Nephron (organoid): ENCODE data around the gene LRRC4C.
A peak's percentile ranks its signal among the peaks of the same experiment; 100 is the strongest.

ENCODE experiments used
- H3K27ac Mint-ChIP-seq, 3 experiments: 2 replicates each; pipeline ENCODE4 v1.8.0; 2020; ENCODE audit warnings: mixed read lengths in 3 of 3, mild to moderate bottlenecking in 2 of 3, moderate library complexity in 1 of 3
- H3K27me3 Mint-ChIP-seq: 2 replicates; pipeline ENCODE4 v1.8.0; 2021; ENCODE audit warnings: low read depth, mild to moderate bottlenecking, moderate library complexity, mixed read lengths
- H3K36me3 Mint-ChIP-seq: 2 replicates; pipeline ENCODE4 v1.8.0; 2020; ENCODE audit warnings: low read depth, mixed read lengths
- H3K4me1 Mint-ChIP-seq: 2 replicates; pipeline ENCODE4 v1.8.0; 2020; ENCODE audit warnings: mixed read lengths
- H3K4me3 Mint-ChIP-seq, 3 experiments: 2 replicates each; pipeline ENCODE4 v1.8.0; 2020; ENCODE audit warnings: mild to moderate bottlenecking in 3 of 3, mixed read lengths in 3 of 3, moderate library complexity in 2 of 3
- H3K9me3 Mint-ChIP-seq: 2 replicates; pipeline ENCODE4 v1.8.0; 2020; ENCODE audit warnings: mixed read lengths
- TF ChIP-seq, protein P1 (sequence below), 3 experiments: fragments of 200-600 bp; sonication (generic); IDR thresholded peaks; one replicate each; pipeline ENCODE4 v1.5.0; 2021; ENCODE audit warnings: antibody characterized with exemption in 3 of 3; ENCODE audit not compliant: unreplicated experiment in 3 of 3

Gene LRRC4C

DNA sequence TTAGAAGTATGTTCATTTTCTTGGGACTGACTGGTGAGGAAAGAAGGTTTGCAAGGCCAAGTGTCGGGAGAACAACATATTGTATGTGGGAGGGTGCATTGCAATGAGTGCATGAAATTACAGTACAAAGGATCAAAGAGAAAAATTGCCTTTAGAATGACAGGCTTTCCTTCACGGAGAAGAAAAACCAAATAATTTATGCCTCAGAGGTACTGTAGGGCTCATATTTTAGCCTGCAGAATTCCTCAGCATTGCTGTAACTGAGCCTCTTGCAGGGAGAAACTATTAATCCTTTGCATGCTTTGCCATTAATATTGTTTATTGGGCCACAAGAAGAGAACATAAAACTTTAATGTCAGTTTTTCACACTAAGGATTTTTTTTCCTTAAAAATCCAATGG is 60.1 kb downstream of the LRRC4C start:
- no peak overlapping the region for H3K4me3 Mint-ChIP-seq
- H3K27me3 Mint-ChIP-seq = no peaks in the 10 kb centered on the region
- peak overlapping the region; percentile 25 to 57 (median 52) for H3K27ac Mint-ChIP-seq
- H3K4me1 Mint-ChIP-seq = peaks cover 16% of the 10 kb centered on the region
- TF ChIP-seq, protein P1, sequence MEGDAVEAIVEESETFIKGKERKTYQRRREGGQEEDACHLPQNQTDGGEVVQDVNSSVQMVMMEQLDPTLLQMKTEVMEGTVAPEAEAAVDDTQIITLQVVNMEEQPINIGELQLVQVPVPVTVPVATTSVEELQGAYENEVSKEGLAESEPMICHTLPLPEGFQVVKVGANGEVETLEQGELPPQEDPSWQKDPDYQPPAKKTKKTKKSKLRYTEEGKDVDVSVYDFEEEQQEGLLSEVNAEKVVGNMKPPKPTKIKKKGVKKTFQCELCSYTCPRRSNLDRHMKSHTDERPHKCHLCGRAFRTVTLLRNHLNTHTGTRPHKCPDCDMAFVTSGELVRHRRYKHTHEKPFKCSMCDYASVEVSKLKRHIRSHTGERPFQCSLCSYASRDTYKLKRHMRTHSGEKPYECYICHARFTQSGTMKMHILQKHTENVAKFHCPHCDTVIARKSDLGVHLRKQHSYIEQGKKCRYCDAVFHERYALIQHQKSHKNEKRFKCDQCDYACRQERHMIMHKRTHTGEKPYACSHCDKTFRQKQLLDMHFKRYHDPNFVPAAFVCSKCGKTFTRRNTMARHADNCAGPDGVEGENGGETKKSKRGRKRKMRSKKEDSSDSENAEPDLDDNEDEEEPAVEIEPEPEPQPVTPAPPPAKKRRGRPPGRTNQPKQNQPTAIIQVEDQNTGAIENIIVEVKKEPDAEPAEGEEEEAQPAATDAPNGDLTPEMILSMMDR (IDR thresholded peaks at IDR 0.05; ENCODE audit: unreplicated experiment in 3 of 3) = no peak
- no peaks in the 10 kb centered on the region for H3K36me3 Mint-ChIP-seq
- H3K9me3 Mint-ChIP-seq = no peaks in the 10 kb centered on the region

DNA sequence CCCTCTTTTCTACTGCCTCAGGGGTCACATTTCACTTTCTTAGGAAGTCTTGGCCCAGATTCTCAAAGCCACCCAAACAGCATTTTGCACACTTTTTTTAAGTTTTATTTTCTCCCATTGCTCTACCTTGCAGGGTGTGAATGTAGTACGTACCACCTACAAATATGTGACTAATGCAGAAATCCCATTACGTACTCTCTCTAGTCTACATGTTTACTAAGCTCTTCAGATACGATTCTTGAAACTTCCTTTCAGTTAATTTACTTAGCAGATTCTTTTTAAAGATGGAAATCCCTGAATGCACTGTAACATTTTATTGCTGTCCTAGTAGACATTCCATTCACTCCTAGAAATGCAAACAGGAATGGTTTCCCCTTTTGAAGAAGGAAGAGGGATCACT is 61.3 kb downstream of the LRRC4C start:
- Mint-ChIP-seq H3K4me1 (peaks cover 19% of the 10 kb centered on the region), H3K9me3 (no peaks in the 10 kb centered on the region), H3K36me3 (no peaks in the 10 kb centered on the region), H3K27me3 (no peaks in the 10 kb centered on the region), H3K4me3 (no peak overlapping the region), H3K27ac (no peak overlapping the region)
- TF ChIP-seq, protein P1 (IDR thresholded peaks at IDR 0.05; ENCODE audit: unreplicated experiment in 3 of 3) = no peak

DNA sequence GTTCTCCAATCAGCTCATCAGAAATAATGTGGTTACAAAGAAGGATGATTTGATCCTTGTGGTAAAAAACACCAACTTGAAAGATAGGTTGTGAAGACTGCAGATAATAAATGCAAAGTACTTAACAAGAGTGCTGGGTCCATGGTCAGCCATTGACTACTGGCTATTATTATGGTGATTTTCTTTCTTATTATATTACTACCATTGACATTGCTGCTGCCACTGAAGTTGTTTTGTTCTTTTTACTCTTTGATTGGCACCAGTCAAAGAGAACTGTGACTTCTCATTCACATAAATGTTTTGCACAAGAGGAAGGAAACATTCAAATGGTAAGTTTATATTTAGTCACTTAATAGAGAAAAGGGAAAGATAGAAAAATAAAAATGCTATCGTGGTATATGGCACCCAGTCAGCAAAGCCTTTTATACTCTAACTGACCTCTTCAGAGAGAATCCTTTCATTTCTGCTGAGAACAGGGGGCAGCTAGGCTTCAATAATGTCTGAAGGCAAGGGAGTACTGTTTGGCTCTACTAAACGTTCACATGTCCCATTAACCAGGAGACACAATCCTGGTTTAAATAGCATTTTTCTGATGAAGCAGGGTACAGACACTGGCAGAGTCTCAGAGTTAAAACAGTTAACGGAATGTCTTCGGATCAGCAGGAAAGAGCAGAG is 64.8 kb downstream of the LRRC4C start:
- H3K27me3 Mint-ChIP-seq = no peaks in the 10 kb centered on the region
- no peaks in the 10 kb centered on the region for H3K36me3 Mint-ChIP-seq
- no peak overlapping the region for H3K27ac Mint-ChIP-seq
- H3K4me3 Mint-ChIP-seq = no peak overlapping the region
- peaks cover 21% of the 10 kb centered on the region for H3K4me1 Mint-ChIP-seq
- H3K9me3 Mint-ChIP-seq = no peaks in the 10 kb centered on the region
- TF ChIP-seq, protein P1 (IDR thresholded peaks at IDR 0.05; ENCODE audit: unreplicated experiment in 3 of 3) = no peak

DNA sequence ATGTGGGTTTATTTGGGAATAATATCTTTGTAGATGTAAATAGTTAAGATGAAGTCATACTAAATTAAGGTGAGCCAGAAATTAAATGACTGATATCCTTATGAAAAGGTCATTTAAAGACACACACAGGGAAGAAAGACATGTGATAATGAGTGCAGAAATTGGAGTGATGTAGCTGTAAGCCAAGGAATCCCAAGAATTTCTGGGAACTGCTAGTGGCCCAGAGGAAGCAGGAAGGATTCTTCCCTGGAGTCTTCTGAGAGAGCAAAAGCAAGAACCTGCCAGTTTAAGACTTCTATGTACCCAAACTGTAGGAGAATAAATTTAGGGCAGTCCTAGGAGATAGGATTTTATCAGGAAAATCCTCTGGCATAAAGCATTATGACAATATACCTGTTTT is 66.9 kb downstream of the LRRC4C start:
- H3K27me3 Mint-ChIP-seq = no peaks in the 10 kb centered on the region
- H3K4me3 Mint-ChIP-seq = no peak overlapping the region
- peaks cover 13% of the 10 kb centered on the region for H3K4me1 Mint-ChIP-seq
- TF ChIP-seq, protein P1 (IDR thresholded peaks at IDR 0.05; ENCODE audit: unreplicated experiment in 3 of 3) = no peak
- H3K36me3 Mint-ChIP-seq = no peaks in the 10 kb centered on the region
- no peaks in the 10 kb centered on the region for H3K9me3 Mint-ChIP-seq
- H3K27ac Mint-ChIP-seq = no peak overlapping the region

DNA sequence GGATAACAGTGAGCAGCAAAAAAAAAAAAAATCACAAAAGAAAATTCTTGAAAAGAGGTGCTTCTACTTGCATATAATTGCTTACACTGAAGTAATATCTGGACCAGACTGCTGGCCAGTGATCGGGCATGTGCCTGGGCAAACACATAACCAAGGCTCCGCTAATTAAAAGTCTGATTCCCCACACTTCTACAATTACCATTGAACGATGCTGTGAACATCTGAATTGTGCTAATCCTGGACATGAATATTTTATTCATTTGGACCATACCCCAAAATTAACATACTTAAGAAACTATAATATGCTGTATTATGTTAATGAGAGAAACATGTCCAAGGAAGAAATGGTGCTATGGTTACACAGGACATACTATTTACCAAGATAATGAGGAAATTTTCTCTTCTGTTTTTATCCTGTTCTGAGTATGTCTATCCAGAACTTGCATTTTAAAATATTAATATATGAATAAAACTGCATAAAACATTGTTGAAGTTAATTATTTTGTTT is 69.8 kb downstream of the LRRC4C start:
- TF ChIP-seq, protein P1 (IDR thresholded peaks at IDR 0.05; ENCODE audit: unreplicated experiment in 3 of 3) = no peak
- Mint-ChIP-seq H3K36me3 (no peaks in the 10 kb centered on the region), H3K4me1 (peaks cover 13% of the 10 kb centered on the region), H3K27me3 (no peaks in the 10 kb centered on the region), H3K4me3 (no peak overlapping the region), H3K9me3 (no peaks in the 10 kb centered on the region), H3K27ac (no peak overlapping the region)

DNA sequence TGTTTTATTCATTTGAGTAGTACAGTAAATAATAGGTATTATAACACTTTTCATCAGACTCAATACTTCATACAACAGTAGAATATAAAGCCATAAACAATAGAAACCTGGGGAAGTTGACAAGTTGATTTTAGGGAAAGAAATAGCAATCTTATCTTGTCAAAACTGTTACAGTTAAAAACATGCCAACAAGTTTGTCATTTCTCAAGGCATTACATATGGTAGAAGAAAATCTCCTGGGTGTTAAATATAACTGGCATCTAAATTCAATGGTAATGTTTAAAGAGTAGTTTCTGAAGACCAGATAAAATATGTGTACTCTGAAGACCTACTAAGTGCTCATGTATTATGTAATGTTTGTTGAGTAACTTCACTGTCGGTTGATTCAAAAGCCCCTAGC is 75.1 kb downstream of the LRRC4C start:
- no peaks in the 10 kb centered on the region for H3K36me3 Mint-ChIP-seq
- no peak overlapping the region for H3K4me3 Mint-ChIP-seq
- H3K27me3 Mint-ChIP-seq = no peaks in the 10 kb centered on the region
- H3K4me1 Mint-ChIP-seq = no peaks in the 10 kb centered on the region
- no peaks in the 10 kb centered on the region for H3K9me3 Mint-ChIP-seq
- TF ChIP-seq, protein P1 (IDR thresholded peaks at IDR 0.05; ENCODE audit: unreplicated experiment in 3 of 3) = no peak
- H3K27ac Mint-ChIP-seq = no peak overlapping the region
